Right cardiac atrium (tissue), 5 donors: ENCODE results near the gene ATP2B2. TPM values are rescaled to one million over a fixed set of nuclear protein-coding genes. Genes with fewer than 3 reads are reported as not detected.

Experiments used
- ATAC-seq, 2 donors: fragments of 200-7000 bp; cut with Tn5 transposase; one replicate each; pipeline versions ENCODE4 v1.8.0 to v1.9.1; 2020; ENCODE audit warnings: moderate library complexity in 2 of 2, mild to moderate bottlenecking in 1 of 2
- DNase-seq, 3 donors: peaks; one replicate each; pipeline ENCODE4 v3.0.0-alpha.2; 2020
- H3K27ac ChIP-seq: one replicate; pipeline ENCODE4 v1.5.1; 2013; ENCODE audit warnings: mild to moderate bottlenecking, low read length, control low read depth, moderate library complexity
- H3K27me3 ChIP-seq: one replicate; pipeline ENCODE4 v1.6.1; 2013; ENCODE audit not compliant: control insufficient read depth, insufficient read depth
- H3K4me1 ChIP-seq: one replicate; pipeline ENCODE4 v1.6.1; 2013; ENCODE audit warnings: low read length; ENCODE audit not compliant: control insufficient read depth, insufficient read depth
- H3K4me3 ChIP-seq: one replicate; pipeline ENCODE4 v1.5.1; 2013; ENCODE audit warnings: low read length, control low read depth
- H3K9me3 ChIP-seq: one replicate; pipeline ENCODE4 v1.6.1; 2013; ENCODE audit warnings: low read length; ENCODE audit not compliant: control insufficient read depth
- WGBS: extraction: QIAGEN DNeasy Blood & Tissue Kit; methylation state at CpG from one replicate; pipeline ENCODE4 v1.1.7; 2013; 5-methylcytosine and 5-hydroxymethylcytosine counted together
- intact Hi-C, 4 donors: fragments of 100-400 bp; cut with DNase I; formaldehyde crosslinking; loops; one replicate each; pipeline versions ENCODE4 v1.11.0 to v1.14.0; 2022 to 2023
- polyA plus RNA-seq: library from polyadenylated mRNA; stranded (reverse); fragments of 200-250 nt; gene quantifications from one replicate; pipeline ENCODE4 v1.2.3, GENCODE V29; 2013
- total RNA-seq, 4 donors: library from RNA; stranded (reverse); fragmentation: NEBNext Ultra II Directional; extraction: Animal tissue kit (Norgen Biotek cat#: 25700); gene quantifications; one replicate each; pipeline ENCODE4 v1.2.1, GENCODE V29; 2021
- donor health status: healthy with polysubstance abuse.
- donor health status: DM: no; HTN: yes; CAD: no.
- donor health status: DM: no; HTN: no; CAD: no.
- donor health status: DM: no; HTN: yes; CAD: no; lungs with severe emphysema.
- donor health status: DM: yes; HTN: yes; CAD: no.

Gene ATP2B2
- total and polyA plus RNA-seq, 5 donors, result 0.14 to 0.36 (median 0.20) TPM

GRCh38 chr3:10392906-10393461 lies 112.4 kb downstream of the ATP2B2 start:
- WGBS, result 86% methylated on average over 15 of the region's 15 CpGs
- Histone ChIP-seq H3K4me1 (no peaks in the 10 kb centered on the region), H3K27me3 (no peaks in the 10 kb centered on the region), H3K27ac (no peak overlapping the region), H3K9me3 (peaks cover 6% of the 10 kb centered on the region), H3K4me3 (no peak overlapping the region)
- DNase-seq, result peak in 1 of 3 donors; percentile 32
- ATAC-seq, result peak in 1 of 2 donors; percentile 20
- intact Hi-C loops, result no loop called here

DNA sequence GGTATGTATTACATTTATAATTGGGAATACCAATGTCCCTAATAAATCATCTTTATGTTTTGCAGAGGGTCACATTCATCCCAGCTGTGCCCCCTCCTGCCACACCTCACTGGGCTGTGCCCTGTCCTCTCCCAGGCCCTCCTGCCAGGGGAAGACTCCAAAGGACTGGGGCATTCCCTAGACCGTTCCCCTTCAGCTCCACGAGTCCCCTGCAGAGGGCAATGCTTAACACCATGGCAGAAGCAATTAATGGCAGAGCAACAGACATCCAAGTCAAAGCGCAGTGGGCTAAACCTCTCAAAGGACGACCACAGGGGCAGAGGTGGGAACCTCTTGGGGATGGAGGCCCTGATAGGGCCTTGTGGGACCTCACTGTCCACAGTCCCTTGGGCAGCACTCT lies 113.1 kb downstream of the ATP2B2 start:
- H3K9me3 ChIP-seq, result peaks cover 10% of the 10 kb centered on the region
- intact Hi-C loops, result no loop called here

GRCh38 chr3:10391391-10391790 lies 114.0 kb downstream of the ATP2B2 start:
- Histone ChIP-seq H3K4me3 (no peak overlapping the region), H3K9me3 (peaks cover 10% of the 10 kb centered on the region), H3K27me3 (no peaks in the 10 kb centered on the region), H3K4me1 (no peaks in the 10 kb centered on the region), H3K27ac (no peak overlapping the region)
- WGBS, result 55% methylated on average over 9 of the region's 9 CpGs
- DNase-seq (peak in 1 of 3 donors; percentile 24), ATAC-seq (no peak)
- intact Hi-C loops, result no loop called here

More for the DNA sequence above, 113.1 kb downstream of the ATP2B2 start:
- ATAC-seq (no peak), DNase-seq (no peak)
- Histone ChIP-seq H3K4me1 (no peaks in the 10 kb centered on the region), H3K4me3 (no peak overlapping the region), H3K27ac (no peak overlapping the region), H3K27me3 (no peaks in the 10 kb centered on the region)
- WGBS, result 58% methylated on average over 4 of the region's 4 CpGs

- Histone ChIP-seq H3K9me3 (peaks cover 10% of the 10 kb centered on the region), H3K4me3 (no peak overlapping the region), H3K27me3 (no peaks in the 10 kb centered on the region), H3K27ac (no peak overlapping the region), H3K4me1 (no peaks in the 10 kb centered on the region)
- ATAC-seq (no peak), DNase-seq (no peak)
- intact Hi-C loops, result no loop called here
- WGBS, result 70% methylated on average over 7 of the region's 7 CpGs
These were observed 114.6 kb downstream of the ATP2B2 start for GRCh38 chr3:10390641-10391373.

GRCh38 chr3:10389995-10390394 lies 115.4 kb downstream of the ATP2B2 start:
- WGBS, result 49% methylated on average over 2 of the region's 2 CpGs
- no peak overlapping the region for H3K4me3 ChIP-seq

GRCh38 chr3:10389339-10389738 lies 116.0 kb downstream of the ATP2B2 start:
- Histone ChIP-seq H3K9me3 (peaks cover 10% of the 10 kb centered on the region), H3K4me3 (no peak overlapping the region), H3K27ac (no peak overlapping the region), H3K27me3 (no peaks in the 10 kb centered on the region), H3K4me1 (no peaks in the 10 kb centered on the region)
- intact Hi-C loops, result no loop called here
- DNase-seq (no peak), ATAC-seq (no peak)
- WGBS, result 50% methylated on average over 1 of the region's 1 CpG

More at GRCh38 chr3:10389995-10390394, 115.4 kb downstream of the ATP2B2 start:
- DNase-seq (no peak), ATAC-seq (no peak)
- Histone ChIP-seq H3K4me1 (no peaks in the 10 kb centered on the region), H3K27ac (no peak overlapping the region), H3K27me3 (no peaks in the 10 kb centered on the region), H3K9me3 (peaks cover 10% of the 10 kb centered on the region)
- intact Hi-C loops, result no loop called here

DNA sequence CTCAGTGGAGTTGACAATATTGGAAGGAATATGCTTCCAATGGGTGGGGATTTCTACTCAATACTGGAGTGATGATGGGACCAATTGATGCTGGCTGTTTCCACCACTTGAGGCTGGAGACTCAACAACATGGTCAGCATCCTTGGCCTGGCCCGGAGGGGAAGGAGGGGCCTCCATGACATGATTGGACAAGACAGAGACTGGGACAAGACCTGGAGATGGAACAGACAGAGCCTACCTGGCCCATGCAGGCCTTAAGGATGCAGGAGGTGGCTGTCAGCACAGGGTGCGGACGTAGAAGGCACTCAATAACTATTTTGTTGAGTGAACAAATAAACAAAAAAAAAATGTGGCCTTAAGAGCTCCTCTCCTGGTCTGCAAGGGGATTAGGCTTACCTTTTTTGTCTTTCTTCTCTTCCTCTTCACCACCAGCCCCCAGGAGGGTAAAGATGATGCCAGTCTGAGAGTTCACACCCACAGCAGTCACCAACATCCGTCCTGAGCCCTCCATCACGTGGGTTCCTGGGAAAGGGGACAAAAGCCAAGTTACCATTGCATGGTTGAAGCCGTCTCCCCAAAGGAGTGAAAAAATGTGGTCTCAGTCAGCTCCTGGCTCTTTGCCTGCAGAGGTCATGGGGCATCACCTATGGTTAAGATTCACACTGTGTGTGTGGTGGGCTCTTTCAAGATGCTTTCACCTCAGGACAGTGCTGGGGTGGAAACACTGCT lies 117.3 kb downstream of the ATP2B2 start:
- H3K4me3 ChIP-seq, result no peak overlapping the region
- H3K9me3 ChIP-seq, result peaks cover 10% of the 10 kb centered on the region
- no peaks in the 10 kb centered on the region for H3K27me3 ChIP-seq
- DNase-seq (no peak), ATAC-seq (no peak)
- 53% methylated on average over 6 of the region's 6 CpGs for WGBS
- intact Hi-C loops, result no loop called here
- no peak overlapping the region for H3K27ac ChIP-seq
- no peaks in the 10 kb centered on the region for H3K4me1 ChIP-seq

- peaks cover 10% of the 10 kb centered on the region for H3K9me3 ChIP-seq
- H3K27ac ChIP-seq, result no peak overlapping the region
- no peak for ATAC-seq
- 97% methylated on average over 1 of the region's 1 CpG for WGBS
- intact Hi-C loops, result no loop called here
- no peak for DNase-seq
- H3K27me3 ChIP-seq, result no peaks in the 10 kb centered on the region
- H3K4me1 ChIP-seq, result no peaks in the 10 kb centered on the region
- H3K4me3 ChIP-seq, result no peak overlapping the region
These were observed 119.3 kb downstream of the ATP2B2 start for GRCh38 chr3:10386121-10386520.

- Histone ChIP-seq H3K4me1 (no peaks in the 10 kb centered on the region), H3K9me3 (peaks cover 10% of the 10 kb centered on the region), H3K27me3 (no peaks in the 10 kb centered on the region), H3K4me3 (no peak overlapping the region), H3K27ac (no peak overlapping the region)
- 65% methylated on average over 23 of the region's 23 CpGs for WGBS
- DNase-seq (no peak), ATAC-seq (no peak)
- intact Hi-C loops, result no loop called here
These were observed 120.6 kb downstream of the ATP2B2 start for GRCh38 chr3:10384541-10385360.

DNA sequence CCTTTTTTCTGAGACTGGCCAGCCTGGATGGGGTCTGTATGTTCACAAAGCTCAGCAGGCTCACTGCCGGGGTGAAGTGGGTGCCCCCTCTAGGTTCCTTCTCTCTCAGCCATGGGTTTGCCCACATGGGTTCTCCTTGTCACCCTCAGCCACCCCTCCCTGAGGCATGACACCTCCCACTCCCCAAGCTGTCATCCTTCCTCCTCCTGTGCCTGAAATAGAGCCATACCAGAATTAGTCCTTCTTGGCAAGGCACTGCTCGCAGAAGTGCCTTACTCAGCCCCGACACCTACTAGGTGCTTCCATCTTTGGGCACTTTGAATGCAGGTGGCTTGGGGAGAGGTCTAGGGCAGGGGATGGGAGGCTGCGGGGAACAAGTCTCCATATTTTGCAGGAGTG lies 121.5 kb downstream of the ATP2B2 start:
- intact Hi-C loops, result no loop called here
- Histone ChIP-seq H3K27ac (no peak overlapping the region), H3K27me3 (no peaks in the 10 kb centered on the region), H3K4me3 (no peak overlapping the region), H3K4me1 (no peaks in the 10 kb centered on the region), H3K9me3 (peaks cover 8% of the 10 kb centered on the region)
- ATAC-seq, result no peak
- WGBS, result 82% methylated on average over 4 of the region's 4 CpGs
- DNase-seq, result no peak
